GM18867 (cell line): Measurements from ENCODE around the gene PIEZO1.

Experiments used
- ATAC-seq: cut with Tn5 transposase; IDR thresholded peaks from one replicate; pipeline ENCODE4 v1.9.1; 2021; ENCODE audit warnings: mild to moderate bottlenecking, moderate library complexity; ENCODE audit not compliant: unreplicated experiment

PIEZO1 gene

DNA sequence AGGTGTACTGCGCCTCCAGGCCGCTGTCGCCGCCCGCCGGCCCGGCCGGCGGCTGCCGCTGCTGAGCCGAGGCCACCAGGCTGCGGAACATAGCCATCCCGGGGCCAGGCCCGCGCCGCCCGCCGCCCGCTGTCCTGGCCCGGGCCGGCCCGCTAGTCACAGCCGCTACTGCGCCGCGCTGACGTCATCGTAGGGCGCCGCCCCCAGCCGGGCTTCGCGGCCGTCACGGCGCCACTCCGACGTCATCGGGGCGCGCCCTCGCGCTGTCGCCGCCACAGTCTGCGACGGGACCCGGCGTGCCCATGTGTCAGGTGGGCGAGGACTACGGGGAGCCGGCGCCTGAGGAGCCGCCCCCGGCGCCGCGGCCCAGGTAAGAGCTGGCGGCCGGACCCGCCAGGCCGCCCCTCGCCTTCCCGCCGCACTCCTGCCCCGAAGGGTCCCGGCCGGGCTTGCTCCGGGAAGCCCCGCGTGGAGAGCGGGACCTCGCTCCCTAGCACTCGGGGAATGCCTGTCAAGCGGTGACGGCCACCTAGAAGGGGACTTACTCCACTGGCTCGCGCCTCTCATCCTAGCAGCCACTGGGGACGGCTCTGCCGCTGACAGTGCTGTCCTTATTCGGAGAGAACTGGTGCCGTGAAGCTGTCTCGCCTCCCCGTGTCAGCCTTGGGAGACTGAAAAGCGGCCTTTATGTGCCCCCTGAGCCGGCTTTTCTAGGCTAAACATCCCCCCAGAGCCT lies 78.6 kb downstream of the PIEZO1 start, which contains the start of the genes CTU2 and RNF166:
Gene CTU2 (plus strand): TSS at position 275 of the 736 bp plus-strand sequence. CDS start 28 bp downstream, at position 303.
Gene RNF166 (minus strand): TSS at position 180 of the 736 bp plus-strand sequence. CDS start 83 bp downstream, at position 97.
- peak; percentile 71 for ATAC-seq

DNA sequence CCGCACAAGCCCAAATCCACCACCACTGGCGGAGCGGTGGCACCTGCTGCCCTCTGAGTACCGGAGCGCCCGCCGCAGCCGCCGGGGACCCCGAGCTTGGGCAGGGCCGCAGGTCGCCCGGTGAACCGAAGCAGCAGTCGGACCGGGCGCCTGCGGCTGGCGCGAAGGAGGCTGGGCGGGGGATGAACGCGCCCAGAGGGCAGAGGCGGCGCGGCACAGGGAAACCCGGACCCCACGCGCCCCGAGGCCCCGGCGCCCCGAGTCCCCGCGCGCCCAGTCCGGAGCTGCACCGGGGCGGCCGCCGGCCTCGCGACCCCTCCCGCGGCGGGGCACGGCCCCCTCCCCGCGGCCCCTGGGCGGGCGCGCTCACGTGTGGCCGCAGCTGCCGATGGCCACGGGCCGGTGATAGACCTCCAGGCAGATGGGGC lies 79.2 kb downstream of the PIEZO1 start:
- ATAC-seq: peak; percentile 15

DNA sequence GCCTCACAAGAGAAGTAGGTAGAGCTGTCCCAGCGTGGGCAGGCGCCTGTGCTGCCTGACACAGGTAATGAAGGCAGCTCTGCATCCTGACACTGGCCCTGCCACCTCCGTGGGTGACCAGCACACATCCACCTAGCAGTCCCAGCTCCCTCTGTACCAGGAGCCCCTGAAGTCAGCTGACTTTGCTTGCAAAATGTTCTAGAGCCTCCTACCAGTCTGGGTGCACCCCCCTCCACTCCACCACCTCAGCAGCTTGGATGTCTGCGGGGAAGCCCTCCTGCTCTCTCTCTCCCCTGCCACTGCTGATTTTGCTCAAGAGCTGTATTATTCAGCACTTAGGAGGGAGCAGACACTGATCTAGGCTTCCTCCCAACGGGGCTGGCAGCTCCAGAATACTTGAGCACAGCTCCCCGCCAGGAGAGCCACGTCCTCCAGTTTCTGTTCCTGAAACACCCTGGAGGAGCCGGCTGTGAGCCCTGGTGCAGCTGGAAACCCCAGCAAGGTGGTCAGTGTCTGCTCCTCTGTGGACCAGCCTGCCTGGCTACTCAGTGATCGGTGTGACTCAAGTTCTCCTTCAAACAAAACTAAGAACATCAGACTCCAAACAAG lies 79.8 kb downstream of the PIEZO1 start:
- no peak for ATAC-seq

DNA sequence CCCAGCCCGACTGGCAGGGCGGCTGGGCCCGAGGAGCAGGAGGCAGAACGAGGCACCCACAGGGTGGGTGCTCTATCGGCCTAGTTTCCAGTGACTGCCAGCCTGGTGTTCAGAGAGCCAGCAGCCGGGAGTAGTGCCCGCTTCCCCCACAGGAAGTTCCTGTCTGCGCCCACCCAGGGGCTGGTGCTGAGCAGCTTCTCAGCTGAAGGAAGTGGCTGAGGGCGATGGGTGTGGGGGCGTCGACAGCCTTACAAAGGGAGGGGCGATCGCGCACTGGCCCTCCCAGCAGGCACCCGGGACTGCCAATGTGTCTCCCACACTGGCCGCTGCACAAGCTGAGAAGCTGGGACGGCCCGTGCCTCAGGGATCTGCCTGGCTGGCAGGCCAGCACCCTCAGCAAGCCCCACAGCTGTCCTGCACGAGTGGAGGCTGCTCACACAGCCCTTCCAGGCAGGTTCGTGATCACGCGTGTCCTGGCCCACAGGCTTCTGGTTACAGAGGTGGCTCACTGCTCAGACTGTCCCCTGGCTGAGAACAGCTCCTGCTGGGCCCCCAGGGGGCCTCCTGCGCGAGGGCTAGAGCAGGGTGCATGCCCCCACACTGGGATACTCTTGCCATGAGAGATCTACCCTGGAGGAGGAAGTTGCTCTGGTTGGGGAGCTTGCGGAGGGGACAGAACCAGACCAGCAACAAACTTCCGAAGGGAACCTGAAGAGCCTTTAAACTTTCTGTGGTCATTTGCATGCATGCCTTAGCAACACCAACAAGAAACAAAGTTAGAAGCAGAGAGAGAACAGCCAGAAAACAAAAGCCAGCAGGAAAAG lies 81.3 kb downstream of the PIEZO1 start:
- ATAC-seq: no peak

DNA sequence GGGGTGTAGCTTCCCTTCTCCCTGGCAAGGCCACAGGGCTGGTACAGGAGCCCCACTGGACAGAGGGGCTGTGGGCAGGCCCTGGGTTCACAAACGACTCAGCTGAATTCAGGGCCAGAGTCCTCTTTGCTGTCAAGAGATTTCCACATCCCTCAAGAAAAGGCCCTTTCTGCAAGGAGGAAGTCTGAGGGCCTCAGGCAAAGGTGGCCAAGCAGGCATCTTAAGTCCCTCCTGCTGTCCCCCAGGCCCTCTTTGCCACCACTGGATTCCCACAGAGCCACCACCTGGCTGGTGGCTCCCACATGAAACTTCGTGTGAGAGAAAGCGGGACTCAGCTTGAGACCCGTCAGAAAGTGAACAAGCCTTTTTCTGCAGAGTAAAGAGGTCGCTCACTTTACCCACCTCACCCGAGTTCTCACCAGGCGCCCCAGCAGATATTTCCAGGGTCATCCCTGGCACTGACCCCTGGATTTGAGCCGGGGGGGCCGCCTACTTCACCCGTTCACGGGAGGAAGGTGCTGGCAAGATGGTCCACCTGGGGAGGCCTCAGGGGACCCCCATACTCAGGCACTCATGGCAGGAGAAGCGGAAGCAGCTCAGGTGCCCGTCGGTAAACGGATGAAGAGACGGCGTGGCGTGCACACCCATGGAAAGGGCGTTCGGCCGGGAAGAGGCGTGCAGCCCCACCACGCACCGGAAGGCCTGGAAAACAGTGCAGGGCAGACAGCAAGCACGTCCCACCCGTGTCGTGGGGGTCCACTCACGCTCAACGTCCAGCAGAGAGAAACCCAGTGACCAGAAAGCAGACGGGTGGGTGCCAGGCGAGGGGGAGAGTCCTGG lies 82.4 kb downstream of the PIEZO1 start:
- ATAC-seq: no peak

DNA sequence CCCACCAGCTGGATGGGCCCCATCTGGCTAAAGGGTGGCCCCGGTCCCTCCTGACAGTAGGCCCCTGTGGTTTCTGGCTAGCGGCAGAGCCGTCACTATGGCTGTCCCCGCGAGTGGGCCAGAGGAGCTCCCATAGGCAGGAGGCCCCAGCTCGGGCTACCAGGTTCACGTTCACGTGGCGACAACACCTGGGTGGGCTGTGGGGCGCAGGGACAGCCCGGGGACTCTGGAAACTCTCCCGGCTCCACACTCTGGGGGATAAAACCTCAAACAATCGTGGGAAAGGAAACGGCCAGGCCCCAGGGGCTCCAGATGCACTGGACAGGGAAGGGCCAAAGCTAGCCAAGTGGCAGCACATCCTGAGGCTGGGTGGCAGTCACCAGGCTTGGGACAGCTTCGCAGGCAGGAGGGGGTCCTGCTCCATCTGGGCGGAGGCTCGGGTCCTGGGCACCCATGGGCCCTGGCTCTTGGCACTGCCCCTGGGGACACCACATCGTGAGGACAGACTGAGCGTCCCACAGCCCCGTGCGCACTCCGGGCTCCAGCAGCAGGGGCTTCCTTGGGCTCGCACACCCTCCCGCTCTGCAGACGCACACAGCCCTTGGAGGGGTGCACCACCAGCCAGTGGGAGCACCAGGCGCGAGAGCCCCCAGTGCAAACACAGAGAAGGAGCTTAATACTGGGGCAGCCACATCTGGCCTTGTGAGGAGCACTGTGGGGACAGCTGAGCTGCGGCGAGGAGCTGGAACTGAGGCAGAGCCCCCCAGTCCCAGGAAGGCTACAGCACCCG lies 83.2 kb downstream of the PIEZO1 start:
- ATAC-seq: no peak

DNA sequence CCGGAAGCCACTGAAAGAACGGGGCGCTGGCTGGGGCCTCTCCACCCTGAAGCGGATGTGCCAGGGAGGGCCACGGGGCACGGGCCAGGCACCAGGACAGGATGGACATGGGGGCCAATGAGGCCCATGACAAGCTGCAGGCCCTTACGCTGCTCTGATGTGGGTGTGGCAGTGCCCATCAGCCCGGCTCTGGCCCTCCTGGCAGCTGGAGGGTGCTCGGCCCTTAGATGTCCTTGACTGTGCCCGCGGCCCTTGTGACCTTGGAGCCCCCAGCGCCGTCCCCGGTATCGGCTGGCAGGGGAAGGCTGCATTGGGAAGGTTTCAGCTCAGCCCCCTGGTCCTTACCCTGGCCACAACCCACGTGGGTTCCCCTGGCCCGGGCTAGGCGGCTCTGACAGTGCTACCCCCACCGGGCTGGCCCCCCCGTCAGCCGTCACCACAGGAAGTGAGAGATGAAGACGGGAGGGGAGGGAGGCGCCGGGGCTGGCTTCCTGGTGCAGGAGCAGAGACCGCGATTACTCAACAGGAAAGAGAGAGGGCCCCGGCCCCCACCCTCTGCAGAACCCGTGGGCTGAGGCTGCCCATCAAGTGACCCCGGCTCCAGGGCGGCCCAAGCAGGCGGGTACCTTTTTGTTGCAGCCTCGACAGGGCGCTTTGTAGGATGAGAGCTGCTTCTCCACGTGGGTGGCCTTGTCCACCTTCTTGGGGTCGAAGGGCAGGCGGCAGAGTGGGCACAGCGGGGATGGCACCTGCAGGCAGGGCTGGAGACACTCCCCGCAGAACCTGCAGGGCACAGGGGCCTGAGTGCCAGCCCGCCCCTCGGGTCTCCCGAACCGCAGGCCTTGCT lies 84.2 kb downstream of the PIEZO1 start:
- ATAC-seq: peak; percentile 70

DNA sequence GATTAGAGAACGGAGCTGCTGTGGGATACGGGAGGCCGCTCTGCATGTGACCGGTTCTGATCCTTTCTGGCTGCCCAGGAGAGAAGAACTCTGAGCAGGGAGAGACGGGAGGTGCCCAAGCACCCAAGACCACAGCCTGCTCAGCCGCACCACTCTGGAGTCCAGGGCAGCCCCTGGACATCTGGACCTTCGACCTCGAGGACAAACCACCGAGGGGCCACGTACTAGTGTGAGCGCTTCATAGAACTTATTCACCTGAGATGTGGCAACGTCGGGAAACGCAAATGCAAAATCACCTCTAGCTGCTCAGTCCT lies 84.7 kb downstream of the PIEZO1 start:
- no peak for ATAC-seq

DNA sequence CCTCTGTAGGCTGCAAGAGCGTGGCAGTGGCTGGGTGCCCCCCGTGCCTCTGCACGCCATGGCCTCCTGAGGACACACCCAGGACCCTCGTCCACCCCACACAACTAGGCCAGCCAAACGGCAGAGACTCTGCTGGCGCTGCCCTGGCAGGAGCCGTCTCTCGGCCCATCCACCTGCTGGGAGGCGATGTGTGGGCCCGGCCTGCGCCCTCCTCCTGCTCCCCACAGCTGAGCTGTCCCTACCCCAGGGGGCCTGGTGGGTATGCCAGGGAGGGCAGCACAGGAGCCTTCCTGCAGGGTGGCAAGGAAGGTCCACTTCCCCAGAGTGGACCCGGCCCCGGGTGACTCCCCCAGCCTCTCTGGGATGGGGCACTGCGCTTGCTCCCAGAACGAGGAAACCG lies 85.8 kb downstream of the PIEZO1 start:
- ATAC-seq: no peak

DNA sequence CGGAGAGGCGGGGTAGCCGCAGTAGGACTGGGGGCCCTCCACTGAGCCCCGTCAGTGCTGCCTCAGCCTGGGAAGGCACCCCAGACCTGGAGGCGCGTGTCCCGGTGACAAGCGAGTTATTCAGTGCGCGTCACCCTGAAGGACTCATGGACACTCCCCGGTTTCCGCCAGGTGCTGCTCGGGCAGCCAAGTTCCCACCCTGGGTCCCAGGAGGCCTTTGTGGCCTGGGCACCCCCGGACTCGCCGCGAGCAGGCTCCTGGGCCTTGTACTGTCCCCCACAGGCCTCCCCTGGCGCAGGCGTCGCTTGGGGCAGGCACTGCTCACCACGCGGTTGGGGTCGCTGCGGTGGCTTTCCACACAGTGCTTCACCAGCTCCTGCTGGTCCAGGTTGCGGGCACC lies 86.4 kb downstream of the PIEZO1 start:
- no peak for ATAC-seq

DNA sequence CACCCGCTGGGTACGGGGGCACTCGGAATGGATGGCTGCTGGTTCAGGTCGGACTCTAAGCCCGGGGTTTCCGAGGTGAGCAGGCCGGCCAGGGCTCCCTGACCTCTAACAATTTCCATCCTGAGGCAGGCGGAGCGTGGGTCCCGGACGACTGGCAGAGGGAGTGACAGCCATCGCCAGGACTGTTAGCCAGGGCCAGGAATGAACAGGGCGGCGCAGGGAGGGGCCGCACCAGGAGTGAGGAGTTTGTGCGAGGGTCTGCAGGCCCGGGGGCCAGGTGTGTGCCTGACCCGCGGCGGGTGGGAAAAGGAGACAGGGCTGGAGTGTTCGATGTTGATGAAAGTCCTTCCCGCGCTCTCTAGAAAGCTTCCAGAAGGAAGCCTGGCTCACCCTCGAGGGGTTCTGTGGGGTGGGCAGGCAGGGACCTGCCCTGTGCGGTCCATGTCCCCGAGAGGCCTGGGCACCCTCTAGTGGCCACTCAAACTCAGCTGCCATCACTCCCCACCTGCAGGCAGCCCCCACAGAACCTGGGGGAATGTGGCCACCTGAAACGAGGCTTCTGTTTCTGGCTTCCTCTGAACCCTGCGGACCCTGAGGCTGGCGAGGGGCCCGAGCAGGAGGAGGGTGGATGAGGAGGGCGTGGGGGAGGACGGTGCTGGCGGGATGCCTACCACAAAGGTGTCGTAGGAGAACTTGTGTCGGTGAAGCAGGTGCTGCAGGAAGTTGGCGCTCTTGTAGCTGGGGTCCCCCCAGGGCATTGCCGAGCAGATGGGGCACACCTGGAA lies 87.0 kb downstream of the PIEZO1 start:
- no peak for ATAC-seq

DNA sequence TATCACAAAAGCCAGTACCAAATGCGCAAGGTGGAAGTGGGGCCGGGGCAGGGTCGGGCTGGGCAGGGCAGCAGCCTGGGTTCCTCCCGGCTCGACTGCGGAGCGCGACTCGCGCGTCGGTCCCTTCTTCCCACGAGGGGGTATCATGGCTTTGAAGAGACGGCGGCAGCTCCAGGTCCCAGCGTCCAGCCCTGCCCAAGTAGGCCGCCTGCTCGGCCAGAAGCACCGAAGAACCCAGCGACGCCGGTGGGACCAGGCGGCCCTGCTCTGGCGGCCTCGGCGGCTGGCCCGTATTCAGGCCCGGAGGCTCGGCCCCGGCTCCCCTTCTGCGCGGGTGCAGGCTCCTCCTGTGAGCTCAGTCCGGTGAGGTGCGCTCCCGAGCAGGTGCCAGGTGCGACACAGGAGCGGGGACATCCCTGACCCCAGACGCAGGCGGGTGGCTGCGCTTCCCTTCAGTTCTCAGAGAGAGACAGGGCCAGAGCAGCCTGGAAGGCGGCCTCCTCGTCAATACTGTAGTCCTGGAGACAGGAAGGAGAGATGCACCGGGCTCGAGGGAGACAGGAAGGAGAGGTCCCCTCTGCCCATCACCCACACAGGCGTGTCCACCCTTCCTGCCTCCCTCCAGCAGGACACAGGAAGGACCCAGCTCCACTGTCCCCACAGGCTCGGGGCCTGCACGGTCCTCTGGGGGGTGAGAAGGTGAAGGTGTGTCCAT lies 87.7 kb downstream of the PIEZO1 start:
- ATAC-seq: no peak

DNA sequence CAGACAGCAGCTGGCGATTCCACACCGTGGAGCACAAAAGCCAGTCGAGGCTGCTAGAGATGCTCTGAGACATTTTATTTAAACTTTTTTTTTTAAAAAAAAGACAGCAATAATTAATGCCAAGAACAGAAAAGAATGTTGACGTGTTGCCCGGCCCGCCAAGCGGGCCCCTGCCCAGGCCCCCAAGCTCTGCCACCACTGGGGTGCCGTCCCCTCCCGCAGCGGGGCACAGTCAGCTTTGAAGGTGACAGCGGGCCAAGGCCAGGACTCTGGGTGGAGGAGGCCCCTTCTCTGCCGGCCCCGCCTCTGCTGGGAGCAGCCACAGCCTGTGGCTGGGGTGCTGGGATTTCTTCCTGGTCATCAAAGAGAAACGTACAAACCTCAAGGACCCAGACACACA lies 88.6 kb downstream of the PIEZO1 start:
- ATAC-seq: no peak

DNA sequence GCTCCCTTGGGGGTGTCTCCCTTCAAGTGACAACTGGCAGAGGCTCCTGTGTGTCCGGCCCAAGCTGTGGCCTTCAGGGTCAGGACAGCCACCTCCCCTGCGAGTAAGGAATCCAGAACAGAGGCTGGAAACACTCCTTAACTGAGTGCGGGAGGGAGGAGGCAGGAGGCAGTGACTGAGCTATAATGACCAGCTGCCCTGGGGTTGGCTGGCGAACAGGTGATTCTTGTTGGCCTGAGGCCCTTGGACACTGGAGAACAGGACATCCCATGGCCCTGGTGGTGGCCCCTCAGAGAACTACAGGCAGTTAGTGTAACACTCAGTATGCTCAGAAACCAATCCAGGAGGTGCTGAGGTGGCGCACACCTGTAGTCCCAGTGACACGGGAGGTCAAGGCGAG lies 89.3 kb downstream of the PIEZO1 start:
- no peak for ATAC-seq

DNA sequence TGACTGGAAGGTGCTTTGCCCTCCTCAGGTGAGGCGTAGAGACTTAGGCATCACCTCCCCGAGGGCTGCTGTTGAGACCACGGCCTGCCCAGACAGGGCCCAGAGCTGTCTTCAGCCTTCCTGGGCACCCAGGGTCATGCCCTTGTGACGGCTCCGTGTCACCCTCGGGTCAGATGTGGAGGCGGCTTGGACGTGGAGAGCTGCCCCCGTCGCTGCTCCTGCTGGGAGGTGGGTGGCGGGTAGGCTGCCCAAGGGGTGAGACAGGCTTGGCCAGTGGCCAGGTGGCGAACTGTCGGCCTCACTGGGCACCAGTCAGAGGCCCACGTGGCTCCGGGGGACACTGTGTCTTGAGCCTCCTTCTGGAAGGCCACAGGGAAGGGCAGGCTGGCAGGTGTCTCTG lies 89.8 kb downstream of the PIEZO1 start:
- ATAC-seq: no peak

DNA sequence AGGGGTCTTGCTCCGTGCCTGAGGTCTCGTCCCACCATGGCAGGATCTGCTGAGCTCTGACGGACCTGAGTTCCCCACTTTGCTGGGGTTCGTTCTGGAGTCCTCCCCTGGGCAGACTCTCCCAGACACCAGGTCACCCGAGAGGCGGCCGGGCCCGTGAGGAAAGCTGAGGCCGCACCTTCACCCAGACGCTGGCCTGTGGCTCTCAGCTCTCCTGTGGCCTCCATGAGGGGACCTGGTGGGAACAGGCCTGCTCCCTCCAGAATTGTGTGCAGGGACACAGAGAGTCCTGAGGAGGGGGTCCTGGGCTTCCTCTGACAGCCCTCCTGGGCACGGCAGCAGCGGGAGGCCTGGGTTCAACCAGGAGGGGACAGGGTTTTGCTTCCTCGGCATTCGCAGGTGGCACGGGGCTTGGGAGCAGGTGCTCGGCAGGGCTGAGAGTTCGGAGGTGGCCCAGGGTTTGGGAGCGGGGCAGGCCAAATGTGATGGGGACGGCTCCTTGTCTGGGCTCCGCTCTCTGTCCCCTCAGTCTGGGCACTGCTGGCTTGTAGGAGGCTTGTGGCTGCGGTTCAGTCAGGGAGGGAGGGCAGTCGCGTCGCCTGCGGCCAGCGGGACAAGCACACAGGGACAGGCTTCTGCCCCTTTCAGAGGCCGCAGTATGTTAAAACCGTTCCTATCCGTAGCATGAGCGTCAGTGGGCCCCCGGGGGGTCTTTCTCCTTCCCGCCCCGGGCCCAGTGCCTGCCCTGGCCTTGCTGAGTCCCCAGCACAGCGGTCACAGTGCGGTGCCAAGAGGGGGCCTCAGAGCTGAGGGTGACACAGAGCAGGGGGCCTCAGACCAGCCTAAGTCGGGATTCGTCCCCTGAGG lies 90.6 kb downstream of the PIEZO1 start:
- no peak for ATAC-seq
